OCI-LY7 (cell line): ENCODE results near the gene ESYT2. TPM values are rescaled to one million over a fixed set of nuclear protein-coding genes. Genes with fewer than 3 reads are reported as not detected.

ENCODE experiments used
- BruUV-seq: library from RNA; stranded (reverse); fragments of 400-500 nt; replicated peaks from 2 replicates; lab custom pipeline; 2021; lab: Mats Ljungman, UMichigan
- CTCF ChIA-PET: fragments of 300-600 bp; sonication (Branson Sonifier 250); formaldehyde crosslinking; loops from one replicate; lab custom pipeline; 2022; ENCODE audit warnings: antibody characterized with exemption; ENCODE audit not compliant: unreplicated experiment; lab: Charles Lee
- POLR2A ChIA-PET: fragments of 300-600 bp; sonication (Branson Sonifier 250); formaldehyde crosslinking; loops from one replicate; lab custom pipeline; 2022; ENCODE audit warnings: antibody characterized with exemption; lab: Charles Lee
- DNase-seq: peaks from one replicate; pipeline ENCODE4 v3.0.0-alpha.2; 2015; ENCODE audit warnings: low spot score
- H2AFZ ChIP-seq: fragments of 200-600 bp; sonication (generic), shearing (Covaris generic); 2 replicates; pipeline ENCODE4 v1.6.1; 2014; ENCODE audit warnings: mild to moderate bottlenecking, antibody characterized with exemption, low read length, moderate library complexity
- H3K27ac ChIP-seq: fragments of 200-600 bp; sonication (generic); 2 replicates; pipeline ENCODE4 v1.5.1; 2014; ENCODE audit warnings: mixed run types, low read depth, mild to moderate bottlenecking, moderate library complexity, low read length, inconsistent platforms; ENCODE audit not compliant: poor library complexity, severe bottlenecking
- H3K36me3 ChIP-seq: fragments of 200-600 bp; sonication (generic); 2 replicates; pipeline ENCODE4 v1.6.1; 2014; ENCODE audit warnings: mild to moderate bottlenecking, antibody characterized with exemption, low read length, moderate library complexity, mixed read lengths; ENCODE audit not compliant: insufficient read depth
- H3K4me1 ChIP-seq: fragments of 200-600 bp; sonication (generic); 2 replicates; pipeline ENCODE4 v1.5.1; 2014; ENCODE audit warnings: mild to moderate bottlenecking, low read length; ENCODE audit not compliant: insufficient read depth, poor library complexity, severe bottlenecking
- H3K4me2 ChIP-seq: fragments of 200-600 bp; sonication (generic); 2 replicates; pipeline ENCODE4 v1.6.1; 2014; ENCODE audit warnings: mild to moderate bottlenecking, low read length
- H3K4me3 ChIP-seq: fragments of 200-600 bp; sonication (generic); 2 replicates; pipeline ENCODE4 v1.5.1; 2014; ENCODE audit warnings: mild to moderate bottlenecking, low read depth, low read length; ENCODE audit not compliant: poor library complexity, severe bottlenecking
- H3K79me2 ChIP-seq: fragments of 200-600 bp; sonication (generic); 2 replicates; pipeline ENCODE4 v1.6.1; 2016; ENCODE audit warnings: low read depth, mild to moderate bottlenecking, low read length, moderate library complexity, mixed read lengths; ENCODE audit not compliant: insufficient read depth
- H3K9me2 ChIP-seq: fragments of 200-600 bp; sonication (generic); 2 replicates; pipeline ENCODE4 v1.6.1; 2016; ENCODE audit warnings: mild to moderate bottlenecking, low read length, mixed read lengths; ENCODE audit not compliant: insufficient read depth
- H3K9me3 ChIP-seq: fragments of 200-600 bp; sonication (generic); 2 replicates; pipeline ENCODE4 v1.6.1; 2014; ENCODE audit warnings: mild to moderate bottlenecking, mixed run types, low read length, mixed read lengths
- H4K20me1 ChIP-seq: fragments of 200-600 bp; sonication (generic); 2 replicates; pipeline ENCODE4 v1.6.1; 2014; ENCODE audit warnings: mild to moderate bottlenecking, antibody characterized with exemption, low read length, moderate library complexity, mixed read lengths; ENCODE audit not compliant: insufficient read depth
- CTCF ChIP-seq: fragments of 200-600 bp; sonication (generic); conservative IDR thresholded peaks from 2 replicates; pipeline ENCODE4 v1.5.1; 2014; ENCODE audit warnings: mild to moderate bottlenecking, antibody characterized with exemption, low read length, moderate library complexity, mixed read lengths
- EZH2phosphoT487 ChIP-seq: fragments of 200-600 bp; sonication (generic); IDR thresholded peaks from 2 replicates; pipeline ENCODE4 v1.6.1; 2018; ENCODE audit warnings: low read depth, borderline replicate concordance, mild to moderate bottlenecking, mixed run types, antibody characterized with exemption, low read length, moderate library complexity, mixed read lengths
- intact Hi-C: fragments of 100-400 bp; cut with micrococcal nuclease; formaldehyde crosslinking; loops from one replicate; pipeline ENCODE4 v1.10.0; 2022; ENCODE audit not compliant: unreplicated experiment
- total RNA-seq, 2 experiments: library from RNA; depleted of rRNA in 1 of 2; stranded (reverse); fragments of >200 nt in 1 of 2; shearing (Covaris generic) in 1 of 2; gene quantifications; 2 replicates each; pipeline ENCODE4 v1.2.3, GENCODE V29; 2014 to 2022

Gene ESYT2
- total RNA-seq, 2 experiments from 2014 or later = 24.2 to 33.7 TPM

GRCh38 chr7:158834878-158835784 is 5.8 kb upstream of the ESYT2 start:
- intact Hi-C loops = no loop called here
- TF ChIP-seq CTCF (no peak), EZH2phosphoT487 (no peak)
- DNase-seq = no peak
- ChIA-PET POLR2A (interaction anchor here (1.2 kb wide), 1 partner anchor 12 kb away, joined by 4 read pairs; no protein-coding TSS in a partner anchor), CTCF (no interaction called here)
- peaks cover 6% of the 10 kb centered on the region for H3K4me1 ChIP-seq
- H3K79me2 ChIP-seq = no peaks in the 10 kb centered on the region
- H3K4me3 ChIP-seq = no peak overlapping the region
- H3K36me3 ChIP-seq = no peaks in the 10 kb centered on the region
- H3K9me2 ChIP-seq = no peaks in the 10 kb centered on the region
- BruUV-seq = no TSS peak
- H2AFZ ChIP-seq = no peak overlapping the region
- no peaks in the 10 kb centered on the region for H4K20me1 ChIP-seq
- no peak overlapping the region for H3K27ac ChIP-seq
- H3K4me2 ChIP-seq = no peak overlapping the region
- H3K9me3 ChIP-seq = no peaks in the 10 kb centered on the region

GRCh38 chr7:158832994-158833393 is 3.7 kb upstream of the ESYT2 start:
- ChIA-PET POLR2A (no interaction called here), CTCF (no interaction called here)
- H3K9me3 ChIP-seq = no peaks in the 10 kb centered on the region
- no peak for DNase-seq
- H3K4me2 ChIP-seq = no peak overlapping the region
- intact Hi-C loops = no loop called here
- H3K36me3 ChIP-seq = no peaks in the 10 kb centered on the region
- H3K79me2 ChIP-seq = peaks cover 3% of the 10 kb centered on the region; the same call in 1 of the 2 replicates
- TF ChIP-seq EZH2phosphoT487 (no peak), CTCF (no peak)
- H3K4me1 ChIP-seq = peaks cover 8% of the 10 kb centered on the region
- no peak overlapping the region for H3K4me3 ChIP-seq
- H3K27ac ChIP-seq = no peak overlapping the region
- H2AFZ ChIP-seq = no peak overlapping the region
- no TSS peak for BruUV-seq
- 0 out of 2 replicates have a peak, but pooled peaks cover under 1% of the 10 kb centered on the region for H4K20me1 ChIP-seq
- no peaks in the 10 kb centered on the region for H3K9me2 ChIP-seq

GRCh38 chr7:158831738-158832091 is 2.4 kb upstream of the ESYT2 start:
- H3K4me1 ChIP-seq = peaks cover 16% of the 10 kb centered on the region
- CTCF ChIA-PET = no interaction called here
- no peak overlapping the region for H3K4me2 ChIP-seq
- intact Hi-C loops = no loop called here
- H3K36me3 ChIP-seq = no peaks in the 10 kb centered on the region
- H3K4me3 ChIP-seq = no peak overlapping the region
- H3K9me3 ChIP-seq = no peaks in the 10 kb centered on the region
- H3K27ac ChIP-seq = no peak overlapping the region
- BruUV-seq = no TSS peak
- no peak for TF ChIP-seq CTCF
- no peak for TF ChIP-seq EZH2phosphoT487
- H3K79me2 ChIP-seq = peaks cover 11% of the 10 kb centered on the region; the same call in 1 of the 2 replicates
- peaks cover 11% of the 10 kb centered on the region for H4K20me1 ChIP-seq
- no peak for DNase-seq
- H2AFZ ChIP-seq = no peak overlapping the region
- H3K9me2 ChIP-seq = no peaks in the 10 kb centered on the region
- POLR2A ChIA-PET = interaction anchor here (0.9 kb wide), 1 partner anchor 27 kb away, joined by 3 read pairs; no protein-coding TSS in a partner anchor
